H9 (cell line): ENCODE data around the gene MTURN. TPM values are rescaled to one million over a fixed set of nuclear protein-coding genes. Genes with fewer than 3 reads are reported as not detected.

Experiments used
- DNase-seq: peaks from one replicate; pipeline ENCODE4 v3.0.0-alpha.2; 2017
- H2AFZ ChIP-seq: one replicate; pipeline ENCODE4 v1.6.1; 2013; ENCODE audit warnings: mild to moderate bottlenecking, low read length, control low read depth, moderate library complexity
- H2AK5ac ChIP-seq: 2 replicates; pipeline ENCODE4 v1.6.1; 2013; ENCODE audit warnings: low read length, control low read depth, mixed read lengths; ENCODE audit not compliant: insufficient read length
- H2BK120ac ChIP-seq: one replicate; pipeline ENCODE4 v1.6.1; 2013; ENCODE audit warnings: low read depth, mild to moderate bottlenecking, low read length, control low read depth, inconsistent platforms; ENCODE audit not compliant: poor library complexity, severe bottlenecking
- H2BK12ac ChIP-seq: 2 replicates; pipeline ENCODE4 v1.6.1; 2013; ENCODE audit warnings: low read length, control low read depth, mixed read lengths, low read depth; ENCODE audit not compliant: insufficient read length
- H2BK15ac ChIP-seq: 2 replicates; pipeline ENCODE4 v1.6.1; 2013; ENCODE audit warnings: low read depth, low read length, control low read depth
- H2BK20ac ChIP-seq: one replicate; pipeline ENCODE4 v1.6.1; 2013; ENCODE audit warnings: low read depth, mild to moderate bottlenecking, low read length, control low read depth, inconsistent platforms; ENCODE audit not compliant: poor library complexity, severe bottlenecking
- H2BK5ac ChIP-seq: 2 replicates; pipeline ENCODE4 v1.6.1; 2013; ENCODE audit warnings: low read length, control low read depth, mixed read lengths; ENCODE audit not compliant: insufficient read length
- H3K14ac ChIP-seq: 2 replicates; pipeline ENCODE4 v1.6.1; 2013; ENCODE audit warnings: low read length, control low read depth; ENCODE audit not compliant: insufficient read depth
- H3K18ac ChIP-seq: 2 replicates; pipeline ENCODE4 v1.6.1; 2013; ENCODE audit warnings: low read depth, mild to moderate bottlenecking, mixed read lengths, low read length, control low read depth; ENCODE audit not compliant: insufficient read length
- H3K23ac ChIP-seq: 2 replicates; pipeline ENCODE4 v1.6.1; 2013; ENCODE audit warnings: low read length, control low read depth, mixed read lengths, low read depth; ENCODE audit not compliant: insufficient read length
- H3K23me2 ChIP-seq: 2 replicates; pipeline ENCODE4 v1.6.1; 2013; ENCODE audit warnings: low read depth, mild to moderate bottlenecking, mixed read lengths, low read length, control low read depth; ENCODE audit not compliant: insufficient read length, poor library complexity, severe bottlenecking
- H3K27ac ChIP-seq: 2 replicates; pipeline ENCODE4 v1.5.1; 2013; ENCODE audit warnings: low read length, control low read depth, mixed read lengths, low read depth; ENCODE audit not compliant: insufficient read length
- H3K27me3 ChIP-seq: 2 replicates; pipeline ENCODE4 v1.6.1; 2013; ENCODE audit warnings: low read length, control low read depth, inconsistent platforms; ENCODE audit not compliant: insufficient read depth
- H3K4ac ChIP-seq: 2 replicates; pipeline ENCODE4 v1.6.1; 2013; ENCODE audit warnings: low read depth, mild to moderate bottlenecking, control low read depth, inconsistent platforms, low read length, moderate library complexity
- H3K4me1 ChIP-seq: 2 replicates; pipeline ENCODE4 v1.6.1; 2013; ENCODE audit warnings: low read length, control low read depth, inconsistent platforms; ENCODE audit not compliant: insufficient read depth
- H3K4me2 ChIP-seq: 2 replicates; pipeline ENCODE4 v1.6.1; 2013; ENCODE audit warnings: low read length, control low read depth, mixed read lengths; ENCODE audit not compliant: insufficient read length, insufficient read depth
- H3K56ac ChIP-seq: 2 replicates; pipeline ENCODE4 v1.6.1; 2013; ENCODE audit warnings: low read depth, mild to moderate bottlenecking, mixed read lengths, low read length, control low read depth; ENCODE audit not compliant: insufficient read length
- H3K79me1 ChIP-seq: 2 replicates; pipeline ENCODE4 v1.6.1; 2013; ENCODE audit warnings: low read depth, mild to moderate bottlenecking, moderate library complexity, low read length, control low read depth, inconsistent platforms; ENCODE audit not compliant: insufficient read depth, poor library complexity, severe bottlenecking
- H3K79me2 ChIP-seq: 2 replicates; pipeline ENCODE4 v1.6.1; 2013; ENCODE audit warnings: low read length, control low read depth, inconsistent platforms; ENCODE audit not compliant: insufficient read depth
- H3K9ac ChIP-seq: 2 replicates; pipeline ENCODE4 v1.6.1; 2013; ENCODE audit warnings: low read length, control low read depth, mixed read lengths; ENCODE audit not compliant: insufficient read length; ENCODE audit errors: extremely low read depth
- H3K9me3 ChIP-seq: one replicate; pipeline ENCODE4 v1.6.1; 2013; ENCODE audit warnings: low read depth, low read length, inconsistent platforms; ENCODE audit not compliant: control insufficient read depth
- H3T11ph ChIP-seq: one replicate; pipeline ENCODE4 v1.6.1; 2013; ENCODE audit warnings: mild to moderate bottlenecking, low read length, control low read depth, inconsistent platforms
- H4K20me1 ChIP-seq: one replicate; pipeline ENCODE4 v1.6.1; 2013; ENCODE audit not compliant: control insufficient read depth, insufficient read length, insufficient read depth
- H4K5ac ChIP-seq: 2 replicates; pipeline ENCODE4 v1.6.1; 2013; ENCODE audit warnings: low read depth, mild to moderate bottlenecking, mixed read lengths, low read length, control low read depth; ENCODE audit not compliant: insufficient read length
- H4K8ac ChIP-seq: replicated peaks from 2 replicates; pipeline ENCODE4 v1.6.1; 2013; ENCODE audit warnings: low read length, control low read depth, mixed read lengths, low read depth; ENCODE audit not compliant: insufficient read length
- H4K91ac ChIP-seq: 2 replicates; pipeline ENCODE4 v1.6.1; 2013; ENCODE audit warnings: low read depth, mild to moderate bottlenecking, moderate library complexity, mixed read lengths, low read length, control low read depth; ENCODE audit not compliant: insufficient read length
- H3K27ac Mint-ChIP-seq, 3 experiments: 2 replicates in 2 of 3; 3 replicates in 1 of 3; pipeline ENCODE4 v1.8.0; 2020 to 2021; ENCODE audit warnings: mixed read lengths in 3 of 3, mild to moderate bottlenecking in 1 of 3, moderate library complexity in 1 of 3
- H3K27me3 Mint-ChIP-seq: 2 replicates; pipeline ENCODE4 v1.8.0; 2021; ENCODE audit warnings: low read depth, mild to moderate bottlenecking, moderate library complexity, mixed read lengths
- H3K36me3 Mint-ChIP-seq, 3 experiments: 2 replicates in 2 of 3; 3 replicates in 1 of 3; pipeline ENCODE4 v1.8.0; 2020 to 2021; ENCODE audit warnings: low read depth in 3 of 3, mixed read lengths in 3 of 3; ENCODE audit not compliant: insufficient read depth in 1 of 3
- H3K4me1 Mint-ChIP-seq, 2 experiments: 2 replicates each; pipeline ENCODE4 v1.8.0; 2020; ENCODE audit warnings: mixed read lengths in 2 of 2
- H3K4me3 Mint-ChIP-seq, 2 experiments: 2 replicates in 1 of 2; 3 replicates in 1 of 2; pipeline ENCODE4 v1.8.0; 2020 to 2021; ENCODE audit warnings: mild to moderate bottlenecking in 2 of 2, mixed read lengths in 2 of 2, moderate library complexity in 1 of 2
- H3K9me3 Mint-ChIP-seq, 2 experiments: 2 replicates in 1 of 2; 3 replicates in 1 of 2; pipeline ENCODE4 v1.8.0; 2020; ENCODE audit warnings: mild to moderate bottlenecking in 2 of 2, mixed read lengths in 2 of 2, moderate library complexity in 1 of 2
- WGBS: extraction: QIAGEN DNeasy Blood & Tissue Kit; methylation state at CpG from one replicate; pipeline ENCODE4 v1.1.7; 2013; ENCODE audit warnings: missing lambda C conversion rate, low lambda C conversion rate, mixed read lengths; ENCODE audit not compliant: insufficient read length; ENCODE audit errors: extremely low coverage; 5-methylcytosine and 5-hydroxymethylcytosine counted together
- total RNA-seq: library from RNA; stranded (reverse); gene quantifications from 2 replicates; pipeline ENCODE4 v1.2.1, GENCODE V29; 2021
- TF ChIP-seq, protein P1 (sequence below): fragments of 200-600 bp; sonication (generic); conservative IDR thresholded peaks from 3 replicates; pipeline ENCODE4 v1.8.0; 2021; ENCODE audit warnings: antibody characterized with exemption, mild to moderate bottlenecking

Gene MTURN
- total RNA-seq, 1 experiment from 2014 or later: 3.4 TPM

GRCh38 chr7:30191809-30192208, 57.0 kb downstream of the MTURN start:
- H3K79me1 ChIP-seq: no peaks in the 10 kb centered on the region
- no peak overlapping the region for H2AK5ac ChIP-seq
- no CpG with 5 or more reads among the region's 4 CpGs for WGBS
- H2BK120ac ChIP-seq: no peak overlapping the region
- H3K27me3 ChIP-seq: no peaks in the 10 kb centered on the region
- no peak overlapping the region for H3K18ac ChIP-seq
- H3K79me2 ChIP-seq: no peaks in the 10 kb centered on the region
- no peaks in the 10 kb centered on the region for H3K4me1 ChIP-seq
- H3K4me1 Mint-ChIP-seq: peaks cover 10 to 14% of the 10 kb centered on the region in 2 experiments; a peak in 3 of 4 replicates
- H3T11ph ChIP-seq: no peak overlapping the region
- H3K27ac Mint-ChIP-seq: peak overlapping the region in 1 of 3 experiments; percentile 46; a peak in 1 of 7 replicates
- H4K5ac ChIP-seq: no peak overlapping the region
- no peak overlapping the region for H3K4ac ChIP-seq
- no peak overlapping the region for H2BK15ac ChIP-seq
- peaks cover 30% of the 10 kb centered on the region for H3K9me3 ChIP-seq
- H3K23ac ChIP-seq: no peak overlapping the region
- H4K8ac ChIP-seq: no peak overlapping the region
- H4K20me1 ChIP-seq: no peaks in the 10 kb centered on the region
- H3K36me3 Mint-ChIP-seq: peaks cover 14 to 41% (median 31%) of the 10 kb centered on the region in 3 experiments
- H3K27ac ChIP-seq: no peak overlapping the region
- H2BK12ac ChIP-seq: no peak overlapping the region
- no peak overlapping the region for H2BK5ac ChIP-seq
- H3K9me3 Mint-ChIP-seq: peaks cover 49 to 60% of the 10 kb centered on the region in 2 experiments
- H4K91ac ChIP-seq: no peak overlapping the region
- H3K4me3 Mint-ChIP-seq: no peak overlapping the region
- H3K23me2 ChIP-seq: no peaks in the 10 kb centered on the region
- no peak for DNase-seq
- H3K4me2 ChIP-seq: no peak overlapping the region
- no peak overlapping the region for H3K9ac ChIP-seq
- peaks cover 13% of the 10 kb centered on the region for H3K27me3 Mint-ChIP-seq
- TF ChIP-seq, protein P1, sequence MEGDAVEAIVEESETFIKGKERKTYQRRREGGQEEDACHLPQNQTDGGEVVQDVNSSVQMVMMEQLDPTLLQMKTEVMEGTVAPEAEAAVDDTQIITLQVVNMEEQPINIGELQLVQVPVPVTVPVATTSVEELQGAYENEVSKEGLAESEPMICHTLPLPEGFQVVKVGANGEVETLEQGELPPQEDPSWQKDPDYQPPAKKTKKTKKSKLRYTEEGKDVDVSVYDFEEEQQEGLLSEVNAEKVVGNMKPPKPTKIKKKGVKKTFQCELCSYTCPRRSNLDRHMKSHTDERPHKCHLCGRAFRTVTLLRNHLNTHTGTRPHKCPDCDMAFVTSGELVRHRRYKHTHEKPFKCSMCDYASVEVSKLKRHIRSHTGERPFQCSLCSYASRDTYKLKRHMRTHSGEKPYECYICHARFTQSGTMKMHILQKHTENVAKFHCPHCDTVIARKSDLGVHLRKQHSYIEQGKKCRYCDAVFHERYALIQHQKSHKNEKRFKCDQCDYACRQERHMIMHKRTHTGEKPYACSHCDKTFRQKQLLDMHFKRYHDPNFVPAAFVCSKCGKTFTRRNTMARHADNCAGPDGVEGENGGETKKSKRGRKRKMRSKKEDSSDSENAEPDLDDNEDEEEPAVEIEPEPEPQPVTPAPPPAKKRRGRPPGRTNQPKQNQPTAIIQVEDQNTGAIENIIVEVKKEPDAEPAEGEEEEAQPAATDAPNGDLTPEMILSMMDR: no peak
- H3K56ac ChIP-seq: no peak overlapping the region
- H3K14ac ChIP-seq: no peak overlapping the region
- H2BK20ac ChIP-seq: no peak overlapping the region
- H2AFZ ChIP-seq: no peak overlapping the region
